Fibroblast of lung (primary cell): ENCODE results near the gene CEP76. TPM values are rescaled to one million over a fixed set of nuclear protein-coding genes. Genes with fewer than 3 reads are reported as not detected.

Experiments
- DNase-seq, 2 donors: peaks; one replicate each; pipeline versions ENCODE4 v3.0.0 to v3.0.0-alpha.2; 2010; ENCODE audit warnings: low read depth in 2 of 2
- H2AFZ ChIP-seq: 2 replicates; pipeline ENCODE4 v1.5.1; 2012; ENCODE audit warnings: low read length, control low read depth, inconsistent platforms
- H3K27ac ChIP-seq: 2 replicates; pipeline ENCODE4 v1.5.1; 2011; ENCODE audit warnings: low read length, control low read depth; ENCODE audit not compliant: insufficient read depth
- H3K27me3 ChIP-seq: 2 replicates; pipeline ENCODE4 v1.5.1; 2011; ENCODE audit warnings: mild to moderate bottlenecking, low read length; ENCODE audit not compliant: control insufficient read depth, insufficient read depth
- H3K36me3 ChIP-seq: 2 replicates; pipeline ENCODE4 v1.5.1; 2011; ENCODE audit warnings: low read length; ENCODE audit not compliant: control insufficient read depth, insufficient read depth
- H3K4me1 ChIP-seq: 2 replicates; pipeline ENCODE4 v1.5.1; 2011; ENCODE audit warnings: low read length; ENCODE audit not compliant: control insufficient read depth, insufficient read depth; ENCODE audit errors: extremely low read depth
- H3K4me2 ChIP-seq: 2 replicates; pipeline ENCODE4 v1.5.1; 2011; ENCODE audit warnings: low read length, control low read depth; ENCODE audit not compliant: insufficient read depth; ENCODE audit errors: extremely low read depth
- H3K4me3 ChIP-seq, 4 experiments: fragments of 200-600 bp in 1 of 4; sonication (generic) in 1 of 4; replicated peaks in 1 of 4; 2 replicates each; pipeline ENCODE4 v1.5.1; 2011 to 2016; ENCODE audit warnings: low read length in 4 of 4, low read depth in 3 of 4, mild to moderate bottlenecking in 3 of 4, control low read depth in 2 of 4, inconsistent platforms in 1 of 4, mixed read lengths in 1 of 4; ENCODE audit not compliant: insufficient read depth in 1 of 4; ENCODE audit errors: control extremely low read depth in 1 of 4
- H3K79me2 ChIP-seq: 2 replicates; pipeline ENCODE4 v1.5.1; 2012; ENCODE audit warnings: mild to moderate bottlenecking, low read length, inconsistent platforms; ENCODE audit not compliant: control insufficient read depth, insufficient read depth
- H3K9ac ChIP-seq: 2 replicates; pipeline ENCODE4 v1.5.1; 2011; ENCODE audit warnings: mild to moderate bottlenecking, low read length, control low read depth; ENCODE audit not compliant: insufficient read depth
- H3K9me3 ChIP-seq: 2 replicates; pipeline ENCODE4 v1.5.1; 2012; ENCODE audit warnings: low read depth, low read length; ENCODE audit not compliant: control insufficient read depth, insufficient read depth
- H4K20me1 ChIP-seq: 2 replicates; pipeline ENCODE4 v1.5.1; 2011; ENCODE audit warnings: low read length; ENCODE audit not compliant: control insufficient read depth, insufficient read depth; ENCODE audit errors: extremely low read depth
- CTCF ChIP-seq, 2 donors: IDR thresholded peaks in 1 of 2; conservative IDR thresholded peaks in 1 of 2; 1 replicate in 1 of 2; 2 replicates in 1 of 2; pipeline ENCODE4 v1.5.1; 2011 to 2012; ENCODE audit warnings: low read length in 2 of 2, control low read depth in 1 of 2, inconsistent platforms in 1 of 2, low read depth in 1 of 2, mild to moderate bottlenecking in 1 of 2
- EZH2 ChIP-seq: IDR thresholded peaks from 2 replicates; pipeline ENCODE4 v1.5.1; 2012; ENCODE audit warnings: low read length, control low read depth, mild to moderate bottlenecking; ENCODE audit errors: missing control alignments
- polyA plus RNA-seq, 2 donors: library from polyadenylated mRNA; depleted of rRNA in 1 of 2; stranded (reverse) in 1 of 2; unstranded in 1 of 2; fragments of >200 nt; gene quantifications; 2 replicates each; pipeline ENCODE4 v1.2.1, GENCODE V29; 2011 to 2012; ENCODE audit warnings: missing spikeins in 1 of 2
- total RNA-seq: library from RNA; depleted of rRNA; stranded (reverse); fragments of >200 nt; gene quantifications from 2 replicates; pipeline ENCODE4 v1.2.1, GENCODE V29; 2014

Gene CEP76
- total and polyA plus RNA-seq, 2 donors (not counting 1 experiment from before 2014, with no cell fraction given) = 5.2 to 8.1 TPM

- Histone ChIP-seq H3K79me2 (no peaks in the 10 kb centered on the region), H2AFZ (no peak overlapping the region), H3K27me3 (no peaks in the 10 kb centered on the region), H3K36me3 (no peaks in the 10 kb centered on the region), H3K27ac (no peak overlapping the region), H4K20me1 (no peaks in the 10 kb centered on the region), H3K4me2 (no peak overlapping the region), H3K9me3 (no peaks in the 10 kb centered on the region), H3K9ac (no peak overlapping the region), H3K4me3 (no peak overlapping the region), H3K4me1 (peaks cover 5% of the 10 kb centered on the region)
- DNase-seq = no peak
- no peak for TF ChIP-seq EZH2
- no peak for TF ChIP-seq CTCF (conservative IDR thresholded peaks at IDR 0.05 in 1 of 2, IDR thresholded peaks at IDR 0.05 in 1 of 2; ENCODE audit: low read depth in 1 of 2, low read length in 2 of 2)
These were observed 34.9 kb upstream of the CEP76 start for GRCh38 chr18:12737243-12737902.

- peaks cover 6% of the 10 kb centered on the region for H3K36me3 ChIP-seq
- no peaks in the 10 kb centered on the region for H3K79me2 ChIP-seq
- no peak overlapping the region for H2AFZ ChIP-seq
- H3K27me3 ChIP-seq = no peaks in the 10 kb centered on the region
- H3K9me3 ChIP-seq = no peaks in the 10 kb centered on the region
- DNase-seq = peak; percentile 51 to 79
- no peak overlapping the region for H3K4me2 ChIP-seq
- H3K9ac ChIP-seq = no peak overlapping the region
- no peaks in the 10 kb centered on the region for H3K4me1 ChIP-seq
- H3K4me3 ChIP-seq = no peak overlapping the region
- peak; percentile 88 to 91 for TF ChIP-seq CTCF (conservative IDR thresholded peaks at IDR 0.05 in 1 of 2, IDR thresholded peaks at IDR 0.05 in 1 of 2; ENCODE audit: low read depth in 1 of 2, low read length in 2 of 2)
- no peak for TF ChIP-seq EZH2
- no peak overlapping the region for H3K27ac ChIP-seq
- no peaks in the 10 kb centered on the region for H4K20me1 ChIP-seq
These were observed 24.4 kb upstream of the CEP76 start for GRCh38 chr18:12726774-12727550.

GRCh38 chr18:12726331-12726730, 23.8 kb upstream of the CEP76 start:
- no peak for DNase-seq
- H3K9me3 ChIP-seq = no peaks in the 10 kb centered on the region
- H3K4me1 ChIP-seq = no peaks in the 10 kb centered on the region
- H4K20me1 ChIP-seq = no peaks in the 10 kb centered on the region
- no peaks in the 10 kb centered on the region for H3K27me3 ChIP-seq
- no peak overlapping the region for H3K9ac ChIP-seq
- H3K4me3 ChIP-seq = no peak overlapping the region
- H3K36me3 ChIP-seq = peaks cover 6% of the 10 kb centered on the region
- no peaks in the 10 kb centered on the region for H3K79me2 ChIP-seq
- H2AFZ ChIP-seq = no peak overlapping the region
- H3K4me2 ChIP-seq = no peak overlapping the region
- TF ChIP-seq EZH2 (no peak), CTCF (conservative IDR thresholded peaks at IDR 0.05 in 1 of 2, IDR thresholded peaks at IDR 0.05 in 1 of 2; ENCODE audit: low read depth in 1 of 2, low read length in 2 of 2) (no peak)
- H3K27ac ChIP-seq = no peak overlapping the region
